ENCODE measurements around the gene ZNF22. TPM values are rescaled to one million over a fixed set of nuclear protein-coding genes. Genes with fewer than 3 reads are reported as not detected.
A peak's percentile ranks its signal among the peaks of the same experiment; 100 is the strongest.

ZNF22 gene
- total RNA-seq, 1 donor from 2014 or later = 21.6 TPM

- H3K36me3 Mint-ChIP-seq (ENCODE audit: low read depth) = peaks cover 21% of the 10 kb centered on the region
- H3K4me1 Mint-ChIP-seq (ENCODE audit: low read depth) = peaks cover 47% of the 10 kb centered on the region
- peak overlapping the region; percentile 54 for H3K27ac Mint-ChIP-seq (ENCODE audit: unreplicated experiment)
- H3K4me3 Mint-ChIP-seq (ENCODE audit: unreplicated experiment) = no peak overlapping the region
- no peaks in the 10 kb centered on the region for H3K27me3 Mint-ChIP-seq (ENCODE audit: low read depth)
- H3K9me3 Mint-ChIP-seq (ENCODE audit: low read depth) = no peaks in the 10 kb centered on the region
- no peak for TF ChIP-seq CTCF (IDR thresholded peaks at IDR 0.05)
- no peak for DNase-seq (ENCODE audit: low spot score)
Measured at GRCh38 chr10:44973323-44974081, 27.2 kb upstream of the ZNF22 start.

- Mint-ChIP-seq H3K4me1 (ENCODE audit: low read depth) (peaks cover 50% of the 10 kb centered on the region), H3K36me3 (ENCODE audit: low read depth) (peaks cover 16% of the 10 kb centered on the region), H3K9me3 (ENCODE audit: low read depth) (no peaks in the 10 kb centered on the region), H3K27me3 (ENCODE audit: low read depth) (no peaks in the 10 kb centered on the region), H3K27ac (ENCODE audit: unreplicated experiment) (peak overlapping the region; percentile 80), H3K4me3 (ENCODE audit: unreplicated experiment) (no peak overlapping the region)
- no peak for TF ChIP-seq CTCF (IDR thresholded peaks at IDR 0.05)
- no peak for DNase-seq (ENCODE audit: low spot score)
Measured at GRCh38 chr10:44974082-44974627, 26.6 kb upstream of the ZNF22 start.

GRCh38 chr10:44974628-44975430 is 25.9 kb upstream of the ZNF22 start:
- peak overlapping the region; percentile 80 for H3K27ac Mint-ChIP-seq (ENCODE audit: unreplicated experiment)
- peaks cover 57% of the 10 kb centered on the region for H3K4me1 Mint-ChIP-seq (ENCODE audit: low read depth)
- peak overlapping the region; percentile 49 for H3K4me3 Mint-ChIP-seq (ENCODE audit: unreplicated experiment)

GRCh38 chr10:44975431-44976331 is 25.0 kb upstream of the ZNF22 start:
- H3K4me3 Mint-ChIP-seq (ENCODE audit: unreplicated experiment) = peak overlapping the region; percentile 92
- H3K27ac Mint-ChIP-seq (ENCODE audit: unreplicated experiment) = peak overlapping the region; percentile 95
- DNase-seq (ENCODE audit: low spot score) = no peak
- no peaks in the 10 kb centered on the region for H3K9me3 Mint-ChIP-seq (ENCODE audit: low read depth)
- TF ChIP-seq CTCF (IDR thresholded peaks at IDR 0.05) = no peak
- peaks cover 12% of the 10 kb centered on the region for H3K36me3 Mint-ChIP-seq (ENCODE audit: low read depth)
- H3K27me3 Mint-ChIP-seq (ENCODE audit: low read depth) = no peaks in the 10 kb centered on the region
- peaks cover 65% of the 10 kb centered on the region for H3K4me1 Mint-ChIP-seq (ENCODE audit: low read depth)

More at GRCh38 chr10:44974628-44975430, 25.9 kb upstream of the ZNF22 start:
- Mint-ChIP-seq H3K9me3 (ENCODE audit: low read depth) (no peaks in the 10 kb centered on the region), H3K27me3 (ENCODE audit: low read depth) (no peaks in the 10 kb centered on the region), H3K36me3 (ENCODE audit: low read depth) (peaks cover 14% of the 10 kb centered on the region)
- peak; percentile 100 for TF ChIP-seq CTCF (IDR thresholded peaks at IDR 0.05)
- DNase-seq (ENCODE audit: low spot score) = no peak
